GM12873 (cell line): ENCODE data around the gene VAX1.

Experiments used
- CTCF ChIP-seq: IDR thresholded peaks from 2 replicates; pipeline ENCODE4 v1.5.1; 2012; ENCODE audit warnings: low read depth, mild to moderate bottlenecking, moderate library complexity, low read length, control low read depth; ENCODE audit not compliant: insufficient read depth; ENCODE audit errors: missing control alignments

The VAX1 gene

GRCh38 chr10:117137911-117138642 is at the start of gene VAX1:
VAX1 (minus strand) TSS chr10:117138270; CDS start chr10:117138056, 214 bp downstream.
- TF ChIP-seq CTCF = no peak

GRCh38 chr10:117186832-117187615 is 49.0 kb upstream of the VAX1 start:
- no peak for TF ChIP-seq CTCF

- TF ChIP-seq CTCF = no peak
Measured at GRCh38 chr10:117184821-117185220, 46.8 kb upstream of the VAX1 start.

GRCh38 chr10:117184296-117184695 is 46.2 kb upstream of the VAX1 start:
- TF ChIP-seq CTCF = no peak

GRCh38 chr10:117178190-117178589 is 40.1 kb upstream of the VAX1 start:
- no peak for TF ChIP-seq CTCF

- TF ChIP-seq CTCF = peak; percentile 80
Measured at GRCh38 chr10:117175901-117176534, 37.9 kb upstream of the VAX1 start.
